Lung (tissue), 12 donors: Measurements from ENCODE around the gene MAP7D1. TPM values are rescaled to one million over a fixed set of nuclear protein-coding genes. Genes with fewer than 3 reads are reported as not detected.

Experiments used
- ATAC-seq: fragments of 200-7000 bp; cut with Tn5 transposase; one replicate; pipeline ENCODE4 v1.9.1; 2020; ENCODE audit warnings: moderate number of reproducible peaks; ENCODE audit not compliant: insufficient read depth, low FRiP score
- DNase-seq, 3 donors: peaks; one replicate each; pipeline ENCODE4 v3.0.0-alpha.2; 2013 to 2017
- H3K27ac ChIP-seq, 2 donors: one replicate each; pipeline ENCODE4 v1.5.1; 2013; ENCODE audit warnings: mild to moderate bottlenecking in 2 of 2, moderate library complexity in 2 of 2, control low read depth in 1 of 2, inconsistent platforms in 1 of 2, low read depth in 1 of 2, low read length in 1 of 2
- H3K27me3 ChIP-seq, 3 donors: one replicate each; pipeline ENCODE4 v1.5.1; 2013; ENCODE audit warnings: low read length in 2 of 3; ENCODE audit not compliant: control insufficient read depth in 3 of 3, insufficient read depth in 3 of 3
- H3K36me3 ChIP-seq, 4 donors: one replicate each; pipeline ENCODE4 v1.5.1; 2013; ENCODE audit warnings: low read length in 4 of 4, mild to moderate bottlenecking in 1 of 4, moderate library complexity in 1 of 4; ENCODE audit not compliant: control insufficient read depth in 4 of 4, insufficient read depth in 4 of 4
- H3K4me1 ChIP-seq, 5 donors: one replicate each; pipeline ENCODE4 v1.5.1; 2013; ENCODE audit warnings: low read length in 5 of 5, mild to moderate bottlenecking in 2 of 5, moderate library complexity in 1 of 5; ENCODE audit not compliant: control insufficient read depth in 5 of 5, insufficient read depth in 5 of 5
- H3K4me3 ChIP-seq: one replicate; pipeline ENCODE4 v1.5.1; 2013; ENCODE audit warnings: mild to moderate bottlenecking, control low read depth, moderate library complexity
- H3K9ac ChIP-seq, 2 donors: one replicate each; pipeline ENCODE4 v1.5.1; 2013; ENCODE audit warnings: low read length in 2 of 2, control low read depth in 1 of 2; ENCODE audit not compliant: insufficient read depth in 1 of 2
- H3K9me3 ChIP-seq, 4 donors: one replicate each; pipeline ENCODE4 v1.5.1; 2013; ENCODE audit warnings: low read length in 3 of 4, mild to moderate bottlenecking in 1 of 4, moderate library complexity in 1 of 4; ENCODE audit not compliant: control insufficient read depth in 4 of 4, insufficient read depth in 3 of 4
- WGBS, 2 donors: extraction: QIAGEN DNeasy Blood & Tissue Kit; methylation state at CpG; one replicate each; pipeline ENCODE4 v1.1.7; 2013; 5-methylcytosine and 5-hydroxymethylcytosine counted together
- polyA plus RNA-seq, 2 donors: library from polyadenylated mRNA; stranded (reverse); fragments of 200-250 nt; gene quantifications; one replicate each; pipeline ENCODE4 v1.2.1, GENCODE V29; 2013
- total RNA-seq, 2 donors: library from RNA; depleted of rRNA in 1 of 2; stranded (reverse); fragments of >200 nt in 1 of 2; gene quantifications; one replicate each; pipeline ENCODE4 v1.2.1, GENCODE V29; 2014 to 2021
- TF ChIP-seq, protein P1 (sequence below): IDR thresholded peaks from 2 replicates; pipeline ENCODE4 v1.5.1; 2012; ENCODE audit warnings: mild to moderate bottlenecking; ENCODE audit errors: control extremely low read depth, extremely low read depth
- donor health status: control.
- donor health status: control.
- donor health status: Bipolar disorder and iron deficiency.
- donor health status: healthy.
- donor health status: DM: yes; HTN: yes; CAD: no.

MAP7D1 gene
- total and polyA plus RNA-seq, 4 donors = 47.3 to 140 (median 78.5) TPM

DNA sequence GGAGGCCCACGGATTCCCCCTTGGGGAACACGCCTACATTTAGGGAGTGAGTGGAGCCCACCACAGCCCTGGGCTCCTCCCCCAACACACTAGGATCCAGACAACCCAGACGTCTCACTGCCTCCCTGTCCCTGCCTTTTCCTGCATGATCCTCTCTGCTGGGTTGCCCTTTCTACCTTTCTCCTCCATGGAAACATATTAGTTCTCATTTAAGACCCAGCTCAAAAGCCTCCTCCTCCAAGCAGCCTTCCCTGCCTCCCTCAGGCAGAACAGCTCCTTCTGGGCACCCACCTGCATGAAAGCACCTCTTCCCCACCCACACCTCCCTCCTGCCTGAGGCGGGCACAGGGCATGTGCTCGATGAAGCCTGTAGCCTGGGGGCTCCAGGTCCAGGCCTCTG, 41.6 kb upstream of the MAP7D1 start:
- Histone ChIP-seq H3K27me3 (no peaks in the 10 kb centered on the region), H3K9ac (no peak overlapping the region), H3K27ac (no peak overlapping the region), H3K4me3 (no peak overlapping the region), H3K9me3 (no peaks in the 10 kb centered on the region), H3K36me3 (no peaks in the 10 kb centered on the region), H3K4me1 (peaks cover 0 to 11% (median 0%) of the 10 kb centered on the region in 5 donors)
- TF ChIP-seq, protein P1, sequence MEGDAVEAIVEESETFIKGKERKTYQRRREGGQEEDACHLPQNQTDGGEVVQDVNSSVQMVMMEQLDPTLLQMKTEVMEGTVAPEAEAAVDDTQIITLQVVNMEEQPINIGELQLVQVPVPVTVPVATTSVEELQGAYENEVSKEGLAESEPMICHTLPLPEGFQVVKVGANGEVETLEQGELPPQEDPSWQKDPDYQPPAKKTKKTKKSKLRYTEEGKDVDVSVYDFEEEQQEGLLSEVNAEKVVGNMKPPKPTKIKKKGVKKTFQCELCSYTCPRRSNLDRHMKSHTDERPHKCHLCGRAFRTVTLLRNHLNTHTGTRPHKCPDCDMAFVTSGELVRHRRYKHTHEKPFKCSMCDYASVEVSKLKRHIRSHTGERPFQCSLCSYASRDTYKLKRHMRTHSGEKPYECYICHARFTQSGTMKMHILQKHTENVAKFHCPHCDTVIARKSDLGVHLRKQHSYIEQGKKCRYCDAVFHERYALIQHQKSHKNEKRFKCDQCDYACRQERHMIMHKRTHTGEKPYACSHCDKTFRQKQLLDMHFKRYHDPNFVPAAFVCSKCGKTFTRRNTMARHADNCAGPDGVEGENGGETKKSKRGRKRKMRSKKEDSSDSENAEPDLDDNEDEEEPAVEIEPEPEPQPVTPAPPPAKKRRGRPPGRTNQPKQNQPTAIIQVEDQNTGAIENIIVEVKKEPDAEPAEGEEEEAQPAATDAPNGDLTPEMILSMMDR = no peak
- no peak for DNase-seq
- ATAC-seq = no peak
- 72 to 87% methylated on average over 5 of the region's 5 CpGs for WGBS, 2 donors

DNA sequence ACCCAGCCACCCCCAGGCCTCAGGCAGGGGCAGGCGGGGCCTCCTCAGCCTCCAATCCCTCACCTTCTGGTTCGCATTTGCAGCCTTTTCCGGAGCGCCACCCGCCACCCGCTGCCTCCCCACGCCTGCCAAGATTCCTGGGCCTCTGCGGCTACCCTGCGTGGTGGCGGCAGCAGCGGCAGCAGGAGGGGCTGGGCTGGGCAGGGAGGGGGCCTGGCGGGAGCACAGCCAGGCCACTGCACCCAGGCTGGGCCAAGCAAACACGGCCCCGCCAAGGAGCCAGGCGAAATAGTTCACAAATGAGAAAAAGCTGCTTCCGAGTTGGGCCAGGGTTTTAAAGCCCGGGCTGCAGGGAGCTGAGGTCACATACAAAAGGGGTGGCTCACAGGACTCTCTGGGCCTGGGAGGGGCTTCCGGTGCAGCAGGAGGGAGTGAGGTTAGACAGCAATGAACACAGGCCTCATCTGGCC, 40.7 kb upstream of the MAP7D1 start:
- peak overlapping the region in 1 of 2 donors; percentile 11 for H3K9ac ChIP-seq
- no peak for ATAC-seq

DNA sequence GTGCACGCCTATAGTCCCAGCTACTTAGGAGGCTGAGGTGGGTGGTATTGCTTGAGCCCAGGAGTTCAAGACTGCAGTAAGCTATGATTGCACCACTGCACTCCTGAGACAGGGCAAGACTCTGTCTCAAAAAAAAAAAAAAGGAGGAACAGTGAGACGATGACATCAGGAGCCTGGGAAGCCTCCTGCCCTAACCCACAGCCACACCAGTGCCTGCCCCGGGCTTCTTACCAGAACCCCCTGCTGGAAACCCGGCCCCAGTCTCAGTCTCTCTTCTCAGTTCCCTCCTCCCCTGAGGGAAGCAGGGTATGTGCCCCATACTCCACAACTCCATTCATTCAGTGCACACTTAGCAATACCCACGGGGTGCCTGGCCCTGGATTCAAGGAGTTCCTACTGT, 40.0 kb upstream of the MAP7D1 start:
- Histone ChIP-seq H3K9me3 (no peaks in the 10 kb centered on the region), H3K4me3 (no peak overlapping the region), H3K4me1 (peaks cover 0 to 11% (median 0%) of the 10 kb centered on the region in 5 donors), H3K9ac (no peak overlapping the region), H3K36me3 (no peaks in the 10 kb centered on the region), H3K27me3 (no peaks in the 10 kb centered on the region), H3K27ac (no peak overlapping the region)
- no peak for DNase-seq
- no peak for ATAC-seq
- TF ChIP-seq, protein P1 = no peak
- 58 to 69% methylated on average over 5 of the region's 5 CpGs for WGBS, 2 donors

More for the DNA sequence above, 40.7 kb upstream of the MAP7D1 start:
- Histone ChIP-seq H3K27me3 (no peaks in the 10 kb centered on the region), H3K4me1 (peaks cover 0 to 11% (median 0%) of the 10 kb centered on the region in 5 donors), H3K9me3 (no peaks in the 10 kb centered on the region), H3K27ac (peak overlapping the region in 1 of 2 donors; percentile 23), H3K36me3 (no peaks in the 10 kb centered on the region), H3K4me3 (no peak overlapping the region)
- DNase-seq = peak; percentile 62 to 70 (median 64)
- TF ChIP-seq, protein P1 = no peak
- WGBS, 2 donors = 59 to 73% methylated on average over 18 of the region's 18 CpGs

GRCh38 chr1:36116901-36117300, 39.1 kb upstream of the MAP7D1 start:
- H3K9me3 ChIP-seq = no peaks in the 10 kb centered on the region
- H3K4me1 ChIP-seq = peaks cover 0 to 11% (median 0%) of the 10 kb centered on the region in 5 donors
- no peak overlapping the region for H3K9ac ChIP-seq
- no peak for DNase-seq
- TF ChIP-seq, protein P1 = no peak
- H3K27me3 ChIP-seq = no peaks in the 10 kb centered on the region
- ATAC-seq = no peak
- WGBS, 2 donors = 92% methylated on average over 5 of the region's 5 CpGs
- H3K36me3 ChIP-seq = no peaks in the 10 kb centered on the region
- no peak overlapping the region for H3K4me3 ChIP-seq
- no peak overlapping the region for H3K27ac ChIP-seq
